Measurements from ENCODE around the gene GAR1.

DNA sequence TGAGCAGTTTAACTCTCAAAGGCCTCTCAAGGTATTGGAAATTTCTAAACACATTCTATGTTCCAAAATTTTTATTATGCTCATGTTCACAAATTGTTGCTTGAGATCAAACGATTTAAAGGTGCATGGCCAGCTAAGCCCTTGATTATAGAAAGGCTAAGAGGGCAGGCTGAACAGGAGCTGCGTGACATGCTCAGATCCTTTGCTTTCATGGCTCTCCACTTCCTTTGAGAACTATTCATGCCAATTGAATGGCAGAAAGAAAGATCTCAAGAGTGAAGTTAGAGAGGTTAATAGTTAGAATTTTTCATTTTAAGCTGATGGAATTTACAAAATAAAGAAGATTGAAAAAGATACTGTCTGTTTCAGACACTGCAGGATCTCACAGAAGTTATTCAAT lies 32.9 kb downstream of the GAR1 start:
- no peak for TF ChIP-seq EZH2 (IDR thresholded peaks at IDR 0.05)
- TF ChIP-seq POLR2AphosphoS5 (IDR thresholded peaks at IDR 0.05; ENCODE audit: borderline replicate concordance, low read depth, low read length), result no peak
- TF ChIP-seq FOXP2 (optimal IDR thresholded peaks at IDR 0.05; ENCODE audit: control extremely low read depth, extremely low read length, insufficient read depth), result no peak

All from SK-N-MC (cell line).